Stomach (tissue), 4 donors: ENCODE results near the gene CEP192.

Source experiments
- CTCF ChIP-seq, 7 experiments: fragments of 450-650 bp in 4 of 7; fragments of 200-600 bp in 3 of 7; sonication (generic) in 3 of 7; IDR thresholded peaks; one replicate each; pipeline ENCODE4 v1.5.1; 2016 to 2019; ENCODE audit warnings: antibody characterized with exemption in 7 of 7, control low read depth in 2 of 7, mild to moderate bottlenecking in 1 of 7
- EP300 ChIP-seq: sonication (generic); formaldehyde crosslinking; IDR thresholded peaks from one replicate; pipeline ENCODE4 v1.6.1; 2017; ENCODE audit warnings: antibody characterized with exemption
- POLR2A ChIP-seq, 4 donors: fragments of 450-650 bp; IDR thresholded peaks; one replicate each; pipeline ENCODE4 v1.6.1; 2016; ENCODE audit warnings: antibody characterized with exemption in 4 of 4, control low read depth in 2 of 4, mild to moderate bottlenecking in 1 of 4, moderate library complexity in 1 of 4
- POLR2AphosphoS5 ChIP-seq, 3 donors: sonication (generic); formaldehyde crosslinking; IDR thresholded peaks; one replicate each; pipeline ENCODE4 v1.6.1; 2016; ENCODE audit warnings: antibody characterized with exemption in 3 of 3

GRCh38 chr18:13151656-13152055 lies 160.5 kb downstream of the CEP192 start:
- TF ChIP-seq CTCF (IDR thresholded peaks at IDR 0.05) (no peak), POLR2A (IDR thresholded peaks at IDR 0.05) (no peak), POLR2AphosphoS5 (IDR thresholded peaks at IDR 0.05) (no peak), EP300 (no peak)
